Keratinocyte (primary cell): ENCODE data around the gene MAL. TPM values are rescaled to one million over a fixed set of nuclear protein-coding genes. Genes with fewer than 3 reads are reported as not detected.

Source experiments
- DNase-seq: peaks from one replicate; pipeline ENCODE4 v3.0.0-alpha.2; 2011; ENCODE audit warnings: low read depth, missing footprints, low spot score
- FAIRE-seq: peaks from 2 replicates; lab custom pipeline; 2011; peaks lifted over from hg19 to GRCh38; lab: Jason Lieb, UNC
- H2AFZ ChIP-seq: 2 replicates; pipeline ENCODE4 v1.6.0; 2012; ENCODE audit warnings: low read length, control low read depth, inconsistent platforms; ENCODE audit not compliant: control insufficient read depth
- H3K27ac ChIP-seq: 2 replicates; pipeline ENCODE4 v1.5.1; 2011; ENCODE audit warnings: low read length; ENCODE audit not compliant: control insufficient read depth, insufficient read depth
- H3K27me3 ChIP-seq: 3 replicates; pipeline ENCODE4 v1.6.0; 2011; ENCODE audit warnings: low read length; ENCODE audit not compliant: control insufficient read depth, insufficient read depth; ENCODE audit errors: extremely low read depth
- H3K36me3 ChIP-seq, 2 experiments: 2 replicates in 1 of 2; 3 replicates in 1 of 2; pipeline ENCODE4 v1.5.1; 2011; ENCODE audit warnings: low read length in 2 of 2, mild to moderate bottlenecking in 1 of 2; ENCODE audit not compliant: control insufficient read depth in 2 of 2, insufficient read depth in 2 of 2; ENCODE audit errors: extremely low read depth in 1 of 2
- H3K4me1 ChIP-seq: 3 replicates; pipeline ENCODE4 v1.5.1; 2011; ENCODE audit warnings: low read length; ENCODE audit not compliant: control insufficient read depth, insufficient read depth; ENCODE audit errors: extremely low read depth
- H3K4me2 ChIP-seq: 3 replicates; pipeline ENCODE4 v1.6.0; 2011; ENCODE audit warnings: low read depth, low read length; ENCODE audit not compliant: control insufficient read depth, insufficient read depth; ENCODE audit errors: extremely low read depth
- H3K4me3 ChIP-seq, 3 experiments: fragments of 200-600 bp in 1 of 3; sonication (generic) in 1 of 3; 2 replicates in 2 of 3; 3 replicates in 1 of 3; pipeline ENCODE4 v1.5.1; 2011 to 2016; ENCODE audit warnings: low read length in 3 of 3, mild to moderate bottlenecking in 3 of 3, control low read depth in 2 of 3, inconsistent platforms in 1 of 3, low read depth in 1 of 3, mixed read lengths in 1 of 3, mixed run types in 1 of 3, moderate library complexity in 1 of 3; ENCODE audit not compliant: control insufficient read depth in 2 of 3, insufficient read depth in 2 of 3; ENCODE audit errors: extremely low read depth in 1 of 3
- H3K79me2 ChIP-seq: 2 replicates; pipeline ENCODE4 v1.6.0; 2012; ENCODE audit warnings: low read length; ENCODE audit not compliant: control insufficient read depth, insufficient read depth
- H3K9ac ChIP-seq: 3 replicates; pipeline ENCODE4 v1.6.0; 2011; ENCODE audit warnings: low read length; ENCODE audit not compliant: control insufficient read depth, insufficient read depth; ENCODE audit errors: extremely low read depth
- H3K9me1 ChIP-seq: 3 replicates; pipeline ENCODE4 v1.6.0; 2011; ENCODE audit warnings: low read length; ENCODE audit not compliant: control insufficient read depth, insufficient read depth; ENCODE audit errors: extremely low read depth
- H3K9me3 ChIP-seq: 2 replicates; pipeline ENCODE4 v1.5.1; 2012; ENCODE audit warnings: low read depth, low read length; ENCODE audit not compliant: control insufficient read depth
- H4K20me1 ChIP-seq: 3 replicates; pipeline ENCODE4 v1.6.0; 2011; ENCODE audit warnings: low read length; ENCODE audit not compliant: control insufficient read depth, insufficient read depth; ENCODE audit errors: extremely low read depth
- CTCF ChIP-seq, 3 experiments: IDR thresholded peaks in 1 of 3; conservative IDR thresholded peaks in 1 of 3; optimal IDR thresholded peaks in 1 of 3; 2 replicates in 2 of 3; 3 replicates in 1 of 3; pipeline versions ENCODE3 to v1.5.1; 2011; ENCODE audit warnings: low read length in 3 of 3, mild to moderate bottlenecking in 3 of 3, moderate library complexity in 2 of 3, control low read depth in 1 of 3, inconsistent platforms in 1 of 3; ENCODE audit not compliant: insufficient read depth in 2 of 3; ENCODE audit errors: extremely low read depth in 1 of 3
- EZH2 ChIP-seq: IDR thresholded peaks from one replicate; pipeline ENCODE4 v1.6.1; 2012; ENCODE audit warnings: inconsistent platforms, mild to moderate bottlenecking, low read length, moderate library complexity
- dilution Hi-C: fragments of 300-500 bp; cut with MboI; formaldehyde crosslinking; loops from one replicate; pipeline ENCODE4 v1.7.0; 2020; ENCODE audit warnings: low sequenced_read_pairs; ENCODE audit not compliant: extremely low pct_ligation_motif_present
- polyA plus RNA-seq, 5 experiments: library from polyadenylated mRNA; depleted of rRNA in 3 of 5; stranded (reverse) in 3 of 5; stranded (forward) in 1 of 5; unstranded in 1 of 5; fragments of >200 nt; gene quantifications; 1 replicate in 1 of 5; 2 replicates in 3 of 5; 3 replicates in 1 of 5; pipeline versions ENCODE4 v1.2.1 to v1.2.3, GENCODE V29; 2011 to 2012; ENCODE audit warnings: missing spikeins in 2 of 5, low read depth in 1 of 5, low replicate concordance in 1 of 5

MAL gene
- polyA plus RNA-seq, 1 donor (not counting 4 experiments of a cell fraction or from before 2014, with no cell fraction given): not detected

DNA sequence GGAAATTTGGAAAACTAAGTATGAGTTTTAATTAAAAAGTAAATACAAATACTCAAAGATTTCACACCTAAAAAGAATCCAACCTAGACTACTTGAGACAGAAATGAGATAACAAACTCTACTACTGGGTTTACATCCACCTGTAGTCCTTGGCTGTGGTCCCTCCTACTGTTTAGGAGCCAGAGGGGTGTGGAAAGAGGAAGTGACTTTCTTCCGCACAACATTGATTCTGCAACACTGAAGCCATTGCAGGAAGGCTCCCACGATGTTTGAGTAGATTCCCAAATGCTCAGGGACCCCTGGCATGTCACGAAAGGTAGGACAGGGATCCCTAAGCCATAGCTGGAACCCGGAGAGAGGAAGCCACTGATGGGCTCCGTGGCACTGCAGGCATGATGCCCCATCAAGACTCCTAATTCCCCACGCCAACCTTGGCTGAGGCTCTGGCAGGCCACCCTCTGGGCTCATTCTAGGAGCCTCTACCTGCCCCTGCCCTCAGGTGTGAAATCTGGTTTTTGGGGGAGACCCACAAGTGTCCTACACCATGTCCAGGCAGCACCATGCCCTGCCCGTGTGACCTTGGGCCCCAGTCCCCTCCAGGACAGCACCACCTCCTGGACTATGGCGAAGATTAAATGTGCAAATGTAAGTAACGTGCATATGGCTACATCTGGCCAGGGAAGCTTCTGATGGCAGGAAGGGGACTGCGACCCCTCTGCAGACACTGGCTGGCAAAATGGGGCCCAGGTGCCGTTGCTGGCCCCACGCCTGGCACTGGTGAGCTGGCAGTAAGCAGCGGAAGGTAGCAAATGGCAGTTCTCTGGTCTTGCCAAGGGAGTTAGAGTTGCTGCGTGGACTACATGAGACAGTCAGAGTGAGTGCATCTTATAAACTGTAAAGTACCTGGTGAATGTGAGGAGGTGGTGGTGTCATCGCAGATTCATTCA, 38.2 kb upstream of the MAL start:
- Histone ChIP-seq H3K9me3 (no peaks in the 10 kb centered on the region), H3K4me1 (no peaks in the 10 kb centered on the region), H3K4me2 (no peak overlapping the region), H3K27me3 (peaks cover 6% of the 10 kb centered on the region), H3K9me1 (no peaks in the 10 kb centered on the region), H4K20me1 (no peaks in the 10 kb centered on the region), H3K36me3 (no peaks in the 10 kb centered on the region), H3K27ac (no peak overlapping the region), H3K4me3 (no peak overlapping the region), H2AFZ (no peak overlapping the region), H3K79me2 (no peaks in the 10 kb centered on the region), H3K9ac (no peak overlapping the region)
- FAIRE-seq (no peak), DNase-seq (no peak)
- dilution Hi-C loops: no loop called here
- TF ChIP-seq EZH2 (no peak), CTCF (optimal IDR thresholded peaks at IDR 0.05 in 1 of 3, IDR thresholded peaks at IDR 0.05 in 1 of 3, conservative IDR thresholded peaks at IDR 0.05 in 1 of 3; ENCODE audit: extremely low read depth in 1 of 3, insufficient read depth in 2 of 3, low read length in 3 of 3) (no peak)

DNA sequence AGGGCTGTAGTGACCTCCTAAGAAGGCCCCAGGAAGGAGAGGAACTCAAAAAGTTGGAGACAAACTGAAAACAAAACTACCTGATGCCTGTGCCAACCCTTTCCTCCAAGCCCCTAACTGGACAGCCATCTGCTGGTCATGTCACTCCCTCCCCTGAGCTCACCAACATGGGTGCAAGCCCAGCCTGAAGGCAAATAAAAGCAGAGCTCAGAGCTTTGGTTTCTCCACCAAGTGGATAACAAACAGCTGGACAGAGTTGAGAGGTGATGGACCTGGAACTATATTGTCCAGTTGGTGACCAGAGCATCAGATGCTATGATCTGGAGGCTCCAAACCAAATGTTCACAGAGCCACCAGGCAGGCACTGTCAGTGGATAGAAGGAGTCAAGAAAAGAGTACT, 34.6 kb upstream of the MAL start:
- Histone ChIP-seq H3K9ac (no peak overlapping the region), H3K36me3 (no peaks in the 10 kb centered on the region), H3K4me1 (no peaks in the 10 kb centered on the region), H3K4me2 (no peak overlapping the region), H3K4me3 (no peak overlapping the region), H3K9me1 (no peaks in the 10 kb centered on the region), H2AFZ (no peak overlapping the region), H4K20me1 (no peaks in the 10 kb centered on the region), H3K79me2 (no peaks in the 10 kb centered on the region), H3K27ac (no peak overlapping the region), H3K27me3 (peaks cover 6% of the 10 kb centered on the region), H3K9me3 (no peaks in the 10 kb centered on the region)
- no peak for FAIRE-seq
- DNase-seq: no peak
- TF ChIP-seq CTCF (optimal IDR thresholded peaks at IDR 0.05 in 1 of 3, IDR thresholded peaks at IDR 0.05 in 1 of 3, conservative IDR thresholded peaks at IDR 0.05 in 1 of 3; ENCODE audit: extremely low read depth in 1 of 3, insufficient read depth in 2 of 3, low read length in 3 of 3) (no peak), EZH2 (no peak)
- dilution Hi-C loops: no loop called here
